HT-29 (cell line): ENCODE data around the gene FSTL3. TPM values are rescaled to one million over a fixed set of nuclear protein-coding genes. Genes with fewer than 3 reads are reported as not detected.
"Not testable (repeated sequence)": the region's sequence is repeated elsewhere in the genome, so short reads cannot be mapped to it uniquely, and the experiment has no call there.

Source experiments
- DNase-seq: peaks from one replicate; pipeline ENCODE4 v3.0.0-alpha.2; 2015; ENCODE audit warnings: low spot score
- total RNA-seq: library from RNA; depleted of rRNA; stranded (reverse); fragments of >200 nt; shearing (Covaris generic); gene quantifications from 2 replicates; pipeline ENCODE4 v1.2.3, GENCODE V29; 2014; rRNA removed

The FSTL3 gene
- total RNA-seq: 6.2 and 8.9 TPM in 2 replicates

GRCh38 chr19:676339-677105 lies at the start of gene FSTL3:
TSS of gene FSTL3 (plus strand) at chr19:676392. CDS start at chr19:676424, 32 bp downstream.
- DNase-seq: no peak

GRCh38 chr19:626566-626965 lies 49.6 kb upstream of the FSTL3 start:
- DNase-seq: not testable (repeated sequence)

GRCh38 chr19:628168-628567 lies 48.0 kb upstream of the FSTL3 start:
- DNase-seq: no peak

GRCh38 chr19:629515-629914 lies 46.7 kb upstream of the FSTL3 start:
- not testable (repeated sequence) for DNase-seq

- no peak for DNase-seq
These were observed 46.1 kb upstream of the FSTL3 start for GRCh38 chr19:629961-630714.

- DNase-seq: peak; percentile 36
These were observed 43.6 kb upstream of the FSTL3 start for GRCh38 chr19:632579-633067.

GRCh38 chr19:633068-633785 lies 43.0 kb upstream of the FSTL3 start, which contains the start of gene POLRMT:
TSS of gene POLRMT (minus strand) at chr19:633537. CDS start at chr19:633512, 25 bp downstream.
- peak; percentile 91 for DNase-seq

- peak; percentile 16 for DNase-seq
These were observed 42.2 kb upstream of the FSTL3 start for GRCh38 chr19:633786-634639.

GRCh38 chr19:634975-635652 lies 41.1 kb upstream of the FSTL3 start:
- DNase-seq: no peak

- no peak for DNase-seq
These were observed 37.3 kb upstream of the FSTL3 start for GRCh38 chr19:638906-639252.

GRCh38 chr19:639253-640160 lies 36.7 kb upstream of the FSTL3 start, which contains the start of gene FGF22:
TSS of gene FGF22 (plus strand) at chr19:639879. CDS start at chr19:639926, 47 bp downstream.
- peak; percentile 73 for DNase-seq

- no peak for DNase-seq
These were observed 36.0 kb upstream of the FSTL3 start for GRCh38 chr19:640161-640558.

- no peak for DNase-seq
These were observed 35.5 kb upstream of the FSTL3 start for GRCh38 chr19:640606-641189.

- no peak for DNase-seq
These were observed 34.5 kb upstream of the FSTL3 start for GRCh38 chr19:641702-642101.

- no peak for DNase-seq
These were observed 33.1 kb upstream of the FSTL3 start for GRCh38 chr19:642767-643727.

GRCh38 chr19:643736-644135 lies 32.5 kb upstream of the FSTL3 start:
- DNase-seq: no peak

GRCh38 chr19:644363-644762 lies 31.8 kb upstream of the FSTL3 start:
- DNase-seq: no peak

- DNase-seq: no peak
These were observed 31.4 kb upstream of the FSTL3 start for GRCh38 chr19:644789-645188.
